ENCODE results near the gene CYB561D2.

Gene CYB561D2

GRCh38 chr3:50347187-50347813 is 3.4 kb upstream of the CYB561D2 start:
- Histone ChIP-seq H3K27me3 (ENCODE audit: control insufficient read depth, insufficient read depth, low read length) (peaks cover 30% of the 10 kb centered on the region), H3K9ac (ENCODE audit: low read length) (no peak overlapping the region), H3K9me3 (ENCODE audit: control insufficient read depth, low read depth, low read length) (no peaks in the 10 kb centered on the region), H3K4me3 (ENCODE audit: low read length) (no peak overlapping the region), H3K4me1 (ENCODE audit: control insufficient read depth, low read depth, low read length) (peaks cover 8% of the 10 kb centered on the region), H3K36me3 (ENCODE audit: control insufficient read depth, low read depth, low read length) (no peaks in the 10 kb centered on the region), H3K27ac (ENCODE audit: low read length) (no peak overlapping the region)

GRCh38 chr3:50350213-50350526 is 492 bp upstream of the CYB561D2 start:
- peak overlapping the region; percentile 96 for H3K4me3 ChIP-seq (ENCODE audit: low read length)
- peak overlapping the region; percentile 49 for H3K9ac ChIP-seq (ENCODE audit: low read length)
- peaks cover 11% of the 10 kb centered on the region for H3K27me3 ChIP-seq (ENCODE audit: control insufficient read depth, insufficient read depth, low read length)
- H3K4me1 ChIP-seq (ENCODE audit: control insufficient read depth, low read depth, low read length), result peaks cover 8% of the 10 kb centered on the region
- H3K36me3 ChIP-seq (ENCODE audit: control insufficient read depth, low read depth, low read length), result peaks cover 18% of the 10 kb centered on the region
- no peak overlapping the region for H3K27ac ChIP-seq (ENCODE audit: low read length)
- H3K9me3 ChIP-seq (ENCODE audit: control insufficient read depth, low read depth, low read length), result no peaks in the 10 kb centered on the region

- Histone ChIP-seq H3K4me3 (ENCODE audit: low read length) (peak overlapping the region; percentile 96), H3K27ac (ENCODE audit: low read length) (no peak overlapping the region), H3K4me1 (ENCODE audit: control insufficient read depth, low read depth, low read length) (peaks cover 8% of the 10 kb centered on the region), H3K27me3 (ENCODE audit: control insufficient read depth, insufficient read depth, low read length) (peaks cover 4% of the 10 kb centered on the region), H3K36me3 (ENCODE audit: control insufficient read depth, low read depth, low read length) (peaks cover 19% of the 10 kb centered on the region), H3K9me3 (ENCODE audit: control insufficient read depth, low read depth, low read length) (no peaks in the 10 kb centered on the region), H3K9ac (ENCODE audit: low read length) (no peak overlapping the region)
Measured at GRCh38 chr3:50351323-50351697, 648 bp downstream of the CYB561D2 start.

- Histone ChIP-seq H3K27ac (ENCODE audit: low read length) (no peak overlapping the region), H3K36me3 (ENCODE audit: control insufficient read depth, low read depth, low read length) (peaks cover 22% of the 10 kb centered on the region), H3K9me3 (ENCODE audit: control insufficient read depth, low read depth, low read length) (no peaks in the 10 kb centered on the region), H3K27me3 (ENCODE audit: control insufficient read depth, insufficient read depth, low read length) (no peaks in the 10 kb centered on the region), H3K9ac (ENCODE audit: low read length) (no peak overlapping the region), H3K4me3 (ENCODE audit: low read length) (no peak overlapping the region), H3K4me1 (ENCODE audit: control insufficient read depth, low read depth, low read length) (peaks cover 9% of the 10 kb centered on the region)
Measured at GRCh38 chr3:50352781-50353180, 2.1 kb downstream of the CYB561D2 start.

GRCh38 chr3:50353245-50354004 is 2.8 kb downstream of the CYB561D2 start:
- Histone ChIP-seq H3K36me3 (ENCODE audit: control insufficient read depth, low read depth, low read length) (peaks cover 22% of the 10 kb centered on the region), H3K27ac (ENCODE audit: low read length) (no peak overlapping the region), H3K4me3 (ENCODE audit: low read length) (no peak overlapping the region), H3K27me3 (ENCODE audit: control insufficient read depth, insufficient read depth, low read length) (no peaks in the 10 kb centered on the region), H3K9me3 (ENCODE audit: control insufficient read depth, low read depth, low read length) (no peaks in the 10 kb centered on the region), H3K9ac (ENCODE audit: low read length) (no peak overlapping the region), H3K4me1 (ENCODE audit: control insufficient read depth, low read depth, low read length) (peaks cover 12% of the 10 kb centered on the region)

- Histone ChIP-seq H3K36me3 (ENCODE audit: control insufficient read depth, low read depth, low read length) (peaks cover 22% of the 10 kb centered on the region), H3K4me1 (ENCODE audit: control insufficient read depth, low read depth, low read length) (peaks cover 12% of the 10 kb centered on the region), H3K4me3 (ENCODE audit: low read length) (no peak overlapping the region), H3K27me3 (ENCODE audit: control insufficient read depth, insufficient read depth, low read length) (no peaks in the 10 kb centered on the region), H3K27ac (ENCODE audit: low read length) (no peak overlapping the region), H3K9ac (ENCODE audit: low read length) (no peak overlapping the region), H3K9me3 (ENCODE audit: control insufficient read depth, low read depth, low read length) (no peaks in the 10 kb centered on the region)
Measured at GRCh38 chr3:50354186-50354764, 3.6 kb downstream of the CYB561D2 start.

GRCh38 chr3:50354850-50355249 is 4.2 kb downstream of the CYB561D2 start:
- H3K27ac ChIP-seq (ENCODE audit: low read length), result no peak overlapping the region
- H3K36me3 ChIP-seq (ENCODE audit: control insufficient read depth, low read depth, low read length), result peaks cover 22% of the 10 kb centered on the region
- no peaks in the 10 kb centered on the region for H3K27me3 ChIP-seq (ENCODE audit: control insufficient read depth, insufficient read depth, low read length)
- no peaks in the 10 kb centered on the region for H3K9me3 ChIP-seq (ENCODE audit: control insufficient read depth, low read depth, low read length)
- no peak overlapping the region for H3K9ac ChIP-seq (ENCODE audit: low read length)
- H3K4me1 ChIP-seq (ENCODE audit: control insufficient read depth, low read depth, low read length), result peaks cover 12% of the 10 kb centered on the region
- H3K4me3 ChIP-seq (ENCODE audit: low read length), result no peak overlapping the region

- Histone ChIP-seq H3K4me3 (ENCODE audit: low read length) (no peak overlapping the region), H3K9ac (ENCODE audit: low read length) (no peak overlapping the region), H3K27me3 (ENCODE audit: control insufficient read depth, insufficient read depth, low read length) (no peaks in the 10 kb centered on the region), H3K9me3 (ENCODE audit: control insufficient read depth, low read depth, low read length) (no peaks in the 10 kb centered on the region), H3K27ac (ENCODE audit: low read length) (no peak overlapping the region), H3K4me1 (ENCODE audit: control insufficient read depth, low read depth, low read length) (peaks cover 7% of the 10 kb centered on the region), H3K36me3 (ENCODE audit: control insufficient read depth, low read depth, low read length) (peaks cover 22% of the 10 kb centered on the region)
Measured at GRCh38 chr3:50355829-50356552, 5.3 kb downstream of the CYB561D2 start.

GRCh38 chr3:50356553-50356952 is 5.9 kb downstream of the CYB561D2 start:
- Histone ChIP-seq H3K9me3 (ENCODE audit: control insufficient read depth, low read depth, low read length) (no peaks in the 10 kb centered on the region), H3K27ac (ENCODE audit: low read length) (no peak overlapping the region), H3K4me3 (ENCODE audit: low read length) (no peak overlapping the region), H3K27me3 (ENCODE audit: control insufficient read depth, insufficient read depth, low read length) (no peaks in the 10 kb centered on the region), H3K4me1 (ENCODE audit: control insufficient read depth, low read depth, low read length) (peaks cover 3% of the 10 kb centered on the region), H3K36me3 (ENCODE audit: control insufficient read depth, low read depth, low read length) (peaks cover 22% of the 10 kb centered on the region), H3K9ac (ENCODE audit: low read length) (no peak overlapping the region)

- Histone ChIP-seq H3K27me3 (ENCODE audit: control insufficient read depth, insufficient read depth, low read length) (no peaks in the 10 kb centered on the region), H3K27ac (ENCODE audit: low read length) (no peak overlapping the region), H3K4me3 (ENCODE audit: low read length) (peak overlapping the region; percentile 31), H3K36me3 (ENCODE audit: control insufficient read depth, low read depth, low read length) (peaks cover 22% of the 10 kb centered on the region), H3K4me1 (ENCODE audit: control insufficient read depth, low read depth, low read length) (peaks cover 3% of the 10 kb centered on the region), H3K9ac (ENCODE audit: low read length) (no peak overlapping the region), H3K9me3 (ENCODE audit: control insufficient read depth, low read depth, low read length) (no peaks in the 10 kb centered on the region)
Measured at GRCh38 chr3:50357481-50357880, 6.8 kb downstream of the CYB561D2 start.

GRCh38 chr3:50358355-50358910 is 7.8 kb downstream of the CYB561D2 start:
- no peaks in the 10 kb centered on the region for H3K9me3 ChIP-seq (ENCODE audit: control insufficient read depth, low read depth, low read length)
- H3K4me3 ChIP-seq (ENCODE audit: low read length), result peak overlapping the region; percentile 89
- H3K27ac ChIP-seq (ENCODE audit: low read length), result no peak overlapping the region
- H3K36me3 ChIP-seq (ENCODE audit: control insufficient read depth, low read depth, low read length), result peaks cover 21% of the 10 kb centered on the region
- H3K9ac ChIP-seq (ENCODE audit: low read length), result peak overlapping the region; percentile 74
- H3K27me3 ChIP-seq (ENCODE audit: control insufficient read depth, insufficient read depth, low read length), result peaks cover under 1% of the 10 kb centered on the region
- peaks cover 3% of the 10 kb centered on the region for H3K4me1 ChIP-seq (ENCODE audit: control insufficient read depth, low read depth, low read length)

All from iPS-18a (cell line).